ENCODE measurements around the gene IP6K3. TPM values are rescaled to one million over a fixed set of nuclear protein-coding genes. Genes with fewer than 3 reads are reported as not detected.

IP6K3 gene
- total and polyA plus RNA-seq, 4 donors: 0.22 to 1.0 (median 0.43) TPM

DNA sequence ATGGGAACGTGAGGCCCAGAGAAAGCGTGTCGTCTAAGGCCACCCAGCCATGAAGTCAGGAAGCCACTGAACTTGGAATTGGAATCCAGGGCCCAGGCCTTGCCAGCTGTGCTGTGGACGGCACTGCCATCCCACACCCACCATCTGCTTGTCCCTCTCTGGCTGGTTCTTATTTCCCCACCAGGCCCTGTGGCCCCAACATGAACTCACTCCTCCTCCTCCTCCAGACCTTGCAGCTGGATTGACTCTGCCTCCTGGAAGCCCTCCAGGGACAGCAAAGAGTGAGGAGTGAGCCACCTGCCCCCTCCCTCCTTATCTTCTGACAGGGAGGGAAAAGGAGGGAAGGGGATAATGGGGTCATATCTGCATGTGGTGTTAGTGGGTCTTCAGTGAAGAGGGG lies 16.0 kb upstream of the IP6K3 start:
- WGBS (ENCODE audit: insufficient coverage): 92% methylated on average over 4 of the region's 4 CpGs
- DNase-seq (ENCODE audit: low read depth in 4 of 6, low spot score in 6 of 6): no peak
- no peak overlapping the region for H3K27ac ChIP-seq (ENCODE audit: low read depth, low read length)

GRCh38 chr6:33761922-33762629 lies 15.4 kb upstream of the IP6K3 start:
- no peak overlapping the region for H3K4me3 ChIP-seq (ENCODE audit: low read depth, low read length)
- peaks cover 18% of the 10 kb centered on the region for H3K4me1 ChIP-seq (ENCODE audit: control insufficient read depth, insufficient read depth, low read length)
- H3K36me3 ChIP-seq (ENCODE audit: control insufficient read depth, insufficient read depth, low read length): no peaks in the 10 kb centered on the region
- no peak overlapping the region for H3K27ac ChIP-seq (ENCODE audit: low read depth, low read length)
- H3K27me3 ChIP-seq (ENCODE audit: control insufficient read depth, insufficient read depth, low read length): no peaks in the 10 kb centered on the region
- no peaks in the 10 kb centered on the region for H3K9me3 ChIP-seq (ENCODE audit: control insufficient read depth, insufficient read depth, low read length)
- WGBS (ENCODE audit: insufficient coverage): 55% methylated on average over 6 of the region's 7 CpGs
- no peak for DNase-seq (ENCODE audit: low read depth in 4 of 6, low spot score in 6 of 6)

More for the DNA sequence above, 16.0 kb upstream of the IP6K3 start:
- Histone ChIP-seq H3K4me3 (ENCODE audit: low read depth, low read length) (no peak overlapping the region), H3K9me3 (ENCODE audit: control insufficient read depth, insufficient read depth, low read length) (no peaks in the 10 kb centered on the region), H3K27me3 (ENCODE audit: control insufficient read depth, insufficient read depth, low read length) (no peaks in the 10 kb centered on the region), H3K4me1 (ENCODE audit: control insufficient read depth, insufficient read depth, low read length) (peaks cover 18% of the 10 kb centered on the region), H3K36me3 (ENCODE audit: control insufficient read depth, insufficient read depth, low read length) (no peaks in the 10 kb centered on the region)

GRCh38 chr6:33761581-33761921 lies 14.8 kb upstream of the IP6K3 start:
- WGBS (ENCODE audit: insufficient coverage): 81% methylated on average over 2 of the region's 2 CpGs
- no peak for DNase-seq (ENCODE audit: low read depth in 4 of 6, low spot score in 6 of 6)
- H3K27ac ChIP-seq (ENCODE audit: low read depth, low read length): no peak overlapping the region

DNA sequence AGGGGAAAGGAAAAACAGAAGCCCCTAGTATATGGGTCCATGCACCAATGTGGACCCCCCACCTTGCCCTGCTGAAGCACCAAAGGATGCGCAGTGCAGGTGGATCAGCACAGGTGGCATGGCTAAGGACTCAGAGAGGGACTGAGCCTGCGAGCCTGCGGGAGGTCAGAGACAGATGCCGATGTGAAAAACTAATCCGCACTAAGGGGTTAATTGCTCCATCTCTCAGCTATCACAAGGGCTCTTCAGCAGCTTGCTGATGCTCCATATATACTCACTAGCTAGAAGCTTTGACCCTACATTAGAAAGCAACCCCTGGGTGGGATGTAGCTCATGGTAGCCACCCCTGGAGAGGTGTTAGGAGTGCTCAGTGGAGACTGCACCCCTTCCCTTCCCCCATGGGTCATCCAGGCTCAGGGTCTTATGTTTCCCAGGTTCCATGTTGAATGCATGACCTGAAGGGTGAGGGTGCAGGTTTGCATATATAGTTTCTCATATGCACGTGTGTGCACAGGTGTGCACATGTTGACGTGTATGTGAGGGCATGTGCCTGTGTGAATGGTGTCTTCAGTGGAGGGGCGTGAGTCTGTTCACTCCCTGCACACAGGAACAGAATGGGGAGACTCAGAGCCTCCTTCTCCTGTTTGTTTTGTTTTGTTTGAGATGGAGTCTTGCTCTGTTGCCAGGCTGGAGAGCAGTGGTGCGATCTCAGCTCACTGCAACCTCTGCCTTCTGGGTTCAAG lies 13.4 kb upstream of the IP6K3 start:
- Histone ChIP-seq H3K9me3 (ENCODE audit: control insufficient read depth, insufficient read depth, low read length) (no peaks in the 10 kb centered on the region), H3K4me3 (ENCODE audit: low read depth, low read length) (no peak overlapping the region), H3K27ac (ENCODE audit: low read depth, low read length) (no peak overlapping the region), H3K4me1 (ENCODE audit: control insufficient read depth, insufficient read depth, low read length) (peaks cover 22% of the 10 kb centered on the region), H3K27me3 (ENCODE audit: control insufficient read depth, insufficient read depth, low read length) (no peaks in the 10 kb centered on the region), H3K36me3 (ENCODE audit: control insufficient read depth, insufficient read depth, low read length) (no peaks in the 10 kb centered on the region)
- WGBS (ENCODE audit: insufficient coverage): 86% methylated on average over 8 of the region's 9 CpGs
- DNase-seq (ENCODE audit: low read depth in 4 of 6, low spot score in 6 of 6): no peak

More at GRCh38 chr6:33761581-33761921, 14.8 kb upstream of the IP6K3 start:
- Histone ChIP-seq H3K4me1 (ENCODE audit: control insufficient read depth, insufficient read depth, low read length) (peaks cover 18% of the 10 kb centered on the region), H3K9me3 (ENCODE audit: control insufficient read depth, insufficient read depth, low read length) (no peaks in the 10 kb centered on the region), H3K27me3 (ENCODE audit: control insufficient read depth, insufficient read depth, low read length) (no peaks in the 10 kb centered on the region), H3K36me3 (ENCODE audit: control insufficient read depth, insufficient read depth, low read length) (no peaks in the 10 kb centered on the region), H3K4me3 (ENCODE audit: low read depth, low read length) (no peak overlapping the region)

DNA sequence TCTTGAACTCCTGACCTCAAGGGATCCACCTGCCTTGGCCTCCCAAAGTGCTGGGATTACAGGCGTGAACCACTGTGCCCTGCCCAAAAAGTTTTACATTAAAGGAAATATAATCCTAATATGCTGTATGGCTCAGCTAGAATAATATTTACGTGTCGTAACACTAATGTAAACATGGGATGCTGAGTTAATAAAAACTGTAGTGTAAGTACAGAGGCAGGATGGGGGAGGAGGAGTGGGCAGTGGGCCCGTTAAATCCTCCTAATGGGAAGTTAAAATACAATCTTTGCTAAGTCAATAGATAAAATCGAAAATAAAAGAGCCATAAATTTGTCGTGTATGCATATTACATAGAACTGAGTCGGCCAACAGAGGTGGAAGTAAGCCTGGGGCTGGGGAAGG lies 12.1 kb upstream of the IP6K3 start:
- Histone ChIP-seq H3K27ac (ENCODE audit: low read depth, low read length) (no peak overlapping the region), H3K36me3 (ENCODE audit: control insufficient read depth, insufficient read depth, low read length) (no peaks in the 10 kb centered on the region), H3K27me3 (ENCODE audit: control insufficient read depth, insufficient read depth, low read length) (no peaks in the 10 kb centered on the region), H3K4me1 (ENCODE audit: control insufficient read depth, insufficient read depth, low read length) (peaks cover 24% of the 10 kb centered on the region), H3K9me3 (ENCODE audit: control insufficient read depth, insufficient read depth, low read length) (no peaks in the 10 kb centered on the region), H3K4me3 (ENCODE audit: low read depth, low read length) (no peak overlapping the region)
- 92% methylated on average over 6 of the region's 7 CpGs for WGBS (ENCODE audit: insufficient coverage)
- no peak for DNase-seq (ENCODE audit: low read depth in 4 of 6, low spot score in 6 of 6)

GRCh38 chr6:33757906-33758305 lies 11.2 kb upstream of the IP6K3 start:
- H3K27me3 ChIP-seq (ENCODE audit: control insufficient read depth, insufficient read depth, low read length): no peaks in the 10 kb centered on the region
- DNase-seq (ENCODE audit: low read depth in 4 of 6, low spot score in 6 of 6): no peak
- no peak overlapping the region for H3K27ac ChIP-seq (ENCODE audit: low read depth, low read length)
- H3K4me1 ChIP-seq (ENCODE audit: control insufficient read depth, insufficient read depth, low read length): peaks cover 24% of the 10 kb centered on the region
- no peaks in the 10 kb centered on the region for H3K36me3 ChIP-seq (ENCODE audit: control insufficient read depth, insufficient read depth, low read length)
- H3K9me3 ChIP-seq (ENCODE audit: control insufficient read depth, insufficient read depth, low read length): no peaks in the 10 kb centered on the region
- H3K4me3 ChIP-seq (ENCODE audit: low read depth, low read length): no peak overlapping the region
- WGBS (ENCODE audit: insufficient coverage): 81% methylated on average over 8 of the region's 10 CpGs

DNA sequence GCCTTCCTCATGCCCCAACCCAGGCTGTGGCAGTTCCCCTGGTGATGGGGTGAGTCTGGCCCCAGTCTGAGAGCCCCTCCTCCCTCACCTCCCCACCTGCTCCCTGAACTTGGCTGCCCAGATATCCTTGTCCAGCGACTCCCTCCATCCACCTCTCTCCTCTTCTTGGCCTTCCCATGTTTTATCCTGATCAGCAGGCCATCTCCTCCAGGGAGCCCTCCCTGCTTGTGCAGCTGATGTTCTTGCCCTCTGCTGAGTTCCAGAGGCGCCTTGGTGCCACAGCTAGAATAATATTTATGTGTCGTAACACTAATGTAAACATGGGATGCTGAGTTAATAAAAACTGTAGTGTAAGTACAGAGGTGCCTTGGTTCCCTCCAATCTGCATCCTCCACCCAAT lies 10.4 kb upstream of the IP6K3 start:
- Histone ChIP-seq H3K4me1 (ENCODE audit: control insufficient read depth, insufficient read depth, low read length) (peaks cover 21% of the 10 kb centered on the region), H3K36me3 (ENCODE audit: control insufficient read depth, insufficient read depth, low read length) (no peaks in the 10 kb centered on the region), H3K27ac (ENCODE audit: low read depth, low read length) (no peak overlapping the region), H3K27me3 (ENCODE audit: control insufficient read depth, insufficient read depth, low read length) (no peaks in the 10 kb centered on the region), H3K4me3 (ENCODE audit: low read depth, low read length) (no peak overlapping the region), H3K9me3 (ENCODE audit: control insufficient read depth, insufficient read depth, low read length) (no peaks in the 10 kb centered on the region)
- 77% methylated on average over 2 of the region's 3 CpGs for WGBS (ENCODE audit: insufficient coverage)
- DNase-seq (ENCODE audit: low read depth in 4 of 6, low spot score in 6 of 6): no peak

- H3K9me3 ChIP-seq (ENCODE audit: control insufficient read depth, insufficient read depth, low read length): no peaks in the 10 kb centered on the region
- H3K4me1 ChIP-seq (ENCODE audit: control insufficient read depth, insufficient read depth, low read length): peaks cover 14% of the 10 kb centered on the region
- DNase-seq (ENCODE audit: low read depth in 4 of 6, low spot score in 6 of 6): no peak
- no peaks in the 10 kb centered on the region for H3K36me3 ChIP-seq (ENCODE audit: control insufficient read depth, insufficient read depth, low read length)
- H3K27me3 ChIP-seq (ENCODE audit: control insufficient read depth, insufficient read depth, low read length): no peaks in the 10 kb centered on the region
- H3K4me3 ChIP-seq (ENCODE audit: low read depth, low read length): no peak overlapping the region
- WGBS (ENCODE audit: insufficient coverage): 83% methylated on average over 11 of the region's 12 CpGs
- H3K27ac ChIP-seq (ENCODE audit: low read depth, low read length): no peak overlapping the region
Measured at GRCh38 chr6:33756211-33756954, 9.7 kb upstream of the IP6K3 start.

DNA sequence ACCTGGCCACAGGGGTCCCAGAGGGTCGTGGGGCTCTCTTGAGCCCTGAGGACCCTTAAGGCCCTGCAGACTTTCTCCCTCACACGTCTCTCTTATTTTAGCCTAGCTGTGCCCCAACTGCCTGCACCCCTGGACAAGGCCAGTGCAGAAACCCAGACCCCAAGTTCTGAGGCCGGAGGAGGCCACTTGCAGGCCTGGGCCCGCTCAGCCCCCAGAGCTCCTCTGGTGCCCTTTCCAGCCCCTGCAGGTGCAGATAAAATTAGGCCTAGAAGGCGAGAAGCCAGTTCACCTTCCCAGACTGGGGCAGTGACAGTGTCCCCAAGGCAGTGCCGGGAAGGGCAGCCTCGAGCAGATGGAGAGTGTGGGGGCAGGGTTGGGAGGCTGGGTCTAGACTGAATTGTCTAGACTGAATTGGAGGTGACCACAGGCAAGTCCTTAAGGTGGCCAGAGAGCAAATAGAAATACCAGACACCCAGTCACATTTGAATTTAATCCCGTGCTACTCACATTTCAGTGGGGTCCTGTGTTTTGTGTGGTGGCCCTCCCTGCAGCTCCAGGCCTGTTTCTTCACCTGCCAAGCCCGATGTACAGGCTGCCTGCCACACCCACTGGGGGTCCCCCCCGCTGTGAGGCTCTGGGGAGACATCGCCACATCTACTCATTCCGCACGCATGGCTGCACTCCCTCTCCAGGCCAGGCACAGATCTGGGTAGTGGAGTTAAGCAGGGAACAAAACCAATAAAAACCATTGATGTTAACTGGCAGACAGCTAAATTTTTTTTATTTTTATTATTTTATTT lies 8.6 kb upstream of the IP6K3 start:
- DNase-seq (ENCODE audit: low read depth in 4 of 6, low spot score in 6 of 6): peak in 1 of 6 donors; percentile 57
- 68% methylated on average over 8 of the region's 13 CpGs for WGBS (ENCODE audit: insufficient coverage)
- Histone ChIP-seq H3K4me3 (ENCODE audit: low read depth, low read length) (no peak overlapping the region), H3K36me3 (ENCODE audit: control insufficient read depth, insufficient read depth, low read length) (no peaks in the 10 kb centered on the region), H3K9me3 (ENCODE audit: control insufficient read depth, insufficient read depth, low read length) (no peaks in the 10 kb centered on the region), H3K27me3 (ENCODE audit: control insufficient read depth, insufficient read depth, low read length) (no peaks in the 10 kb centered on the region), H3K4me1 (ENCODE audit: control insufficient read depth, insufficient read depth, low read length) (peaks cover 6% of the 10 kb centered on the region), H3K27ac (ENCODE audit: low read depth, low read length) (no peak overlapping the region)
